Measurements from ENCODE around the gene CDC7.
"Not testable (repeated sequence)": the region's sequence is repeated elsewhere in the genome, so short reads cannot be mapped to it uniquely, and the experiment has no call there.

CDC7 gene

GRCh38 chr1:91510754-91511153 lies 10.1 kb downstream of the CDC7 start:
- Histone ChIP-seq H3K4me1 (ENCODE audit: control insufficient read depth, insufficient read depth, low read length) (peaks cover 3% of the 10 kb centered on the region), H3K36me3 (ENCODE audit: control insufficient read depth, insufficient read depth, low read length) (peaks cover 33% of the 10 kb centered on the region), H3K27me3 (ENCODE audit: control insufficient read depth, insufficient read depth, low read length, poor library complexity, severe bottlenecking) (no peaks in the 10 kb centered on the region), H3K4me3 (ENCODE audit: insufficient read depth, low read depth, low read length) (no peak overlapping the region), H3K9me3 (ENCODE audit: control insufficient read depth, low read length) (no peaks in the 10 kb centered on the region), H3K27ac (ENCODE audit: insufficient read depth, low read depth, low read length, poor library complexity, severe bottlenecking) (no peak overlapping the region)
- 97 to 100% methylated on average over 1 of the region's 1 CpG for whole genome bisulfite sequencing, 2 experiments

GRCh38 chr1:91511386-91511785 lies 10.7 kb downstream of the CDC7 start:
- Histone ChIP-seq H3K4me3 (ENCODE audit: insufficient read depth, low read depth, low read length) (no peak overlapping the region), H3K4me1 (ENCODE audit: control insufficient read depth, insufficient read depth, low read length) (no peaks in the 10 kb centered on the region), H3K27me3 (ENCODE audit: control insufficient read depth, insufficient read depth, low read length, poor library complexity, severe bottlenecking) (no peaks in the 10 kb centered on the region), H3K9me3 (ENCODE audit: control insufficient read depth, low read length) (no peaks in the 10 kb centered on the region), H3K27ac (ENCODE audit: insufficient read depth, low read depth, low read length, poor library complexity, severe bottlenecking) (no peak overlapping the region), H3K36me3 (ENCODE audit: control insufficient read depth, insufficient read depth, low read length) (peaks cover 39% of the 10 kb centered on the region)
- WGBS, 2 experiments, result 93 to 98% methylated on average over 2 to 3 of the region's 3 CpGs

GRCh38 chr1:91513160-91513559 lies 12.5 kb downstream of the CDC7 start:
- no peaks in the 10 kb centered on the region for H3K27me3 ChIP-seq (ENCODE audit: control insufficient read depth, insufficient read depth, low read length, poor library complexity, severe bottlenecking)
- no peak overlapping the region for H3K4me3 ChIP-seq (ENCODE audit: insufficient read depth, low read depth, low read length)
- no peak overlapping the region for H3K27ac ChIP-seq (ENCODE audit: insufficient read depth, low read depth, low read length, poor library complexity, severe bottlenecking)
- no peaks in the 10 kb centered on the region for H3K4me1 ChIP-seq (ENCODE audit: control insufficient read depth, insufficient read depth, low read length)
- WGBS, 2 experiments, result 100% methylated on average over 1 of the region's 2 CpGs
- peaks cover 49% of the 10 kb centered on the region for H3K36me3 ChIP-seq (ENCODE audit: control insufficient read depth, insufficient read depth, low read length)
- H3K9me3 ChIP-seq (ENCODE audit: control insufficient read depth, low read length), result no peaks in the 10 kb centered on the region

- WGBS, 2 experiments, result no CpG with 5 or more reads among the region's 1 CpG
- H3K9me3 ChIP-seq (ENCODE audit: control insufficient read depth, low read length), result no peaks in the 10 kb centered on the region
- no peaks in the 10 kb centered on the region for H3K4me1 ChIP-seq (ENCODE audit: control insufficient read depth, insufficient read depth, low read length)
- H3K36me3 ChIP-seq (ENCODE audit: control insufficient read depth, insufficient read depth, low read length), result peaks cover 49% of the 10 kb centered on the region
- H3K27ac ChIP-seq (ENCODE audit: insufficient read depth, low read depth, low read length, poor library complexity, severe bottlenecking), result no peak overlapping the region
- no peak overlapping the region for H3K4me3 ChIP-seq (ENCODE audit: insufficient read depth, low read depth, low read length)
- no peaks in the 10 kb centered on the region for H3K27me3 ChIP-seq (ENCODE audit: control insufficient read depth, insufficient read depth, low read length, poor library complexity, severe bottlenecking)
Observed at GRCh38 chr1:91513706-91514105, 13.1 kb downstream of the CDC7 start.

GRCh38 chr1:91515994-91516393 lies 15.3 kb downstream of the CDC7 start:
- H3K4me3 ChIP-seq (ENCODE audit: insufficient read depth, low read depth, low read length), result no peak overlapping the region
- H3K4me1 ChIP-seq (ENCODE audit: control insufficient read depth, insufficient read depth, low read length), result no peaks in the 10 kb centered on the region
- no peaks in the 10 kb centered on the region for H3K27me3 ChIP-seq (ENCODE audit: control insufficient read depth, insufficient read depth, low read length, poor library complexity, severe bottlenecking)
- peaks cover 35% of the 10 kb centered on the region for H3K36me3 ChIP-seq (ENCODE audit: control insufficient read depth, insufficient read depth, low read length)
- H3K27ac ChIP-seq (ENCODE audit: insufficient read depth, low read depth, low read length, poor library complexity, severe bottlenecking), result no peak overlapping the region
- H3K9me3 ChIP-seq (ENCODE audit: control insufficient read depth, low read length), result no peaks in the 10 kb centered on the region
- 86 to 100% methylated on average over 1 of the region's 3 CpGs for WGBS, 2 experiments

- H3K27me3 ChIP-seq (ENCODE audit: control insufficient read depth, insufficient read depth, low read length, poor library complexity, severe bottlenecking); H3K9me3 ChIP-seq (ENCODE audit: control insufficient read depth, low read length); H3K4me1 ChIP-seq (ENCODE audit: control insufficient read depth, insufficient read depth, low read length); H3K4me3 ChIP-seq (ENCODE audit: insufficient read depth, low read depth, low read length); H3K27ac ChIP-seq (ENCODE audit: insufficient read depth, low read depth, low read length, poor library complexity, severe bottlenecking): not testable (repeated sequence)
- peaks cover 35% of the 10 kb centered on the region for H3K36me3 ChIP-seq (ENCODE audit: control insufficient read depth, insufficient read depth, low read length)
- WGBS, 2 experiments, result 86 to 93% methylated on average over 7 of the region's 7 CpGs
Observed at GRCh38 chr1:91516605-91517004, 16.0 kb downstream of the CDC7 start.

- H3K4me3 ChIP-seq (ENCODE audit: insufficient read depth, low read depth, low read length); H3K4me1 ChIP-seq (ENCODE audit: control insufficient read depth, insufficient read depth, low read length); H3K27me3 ChIP-seq (ENCODE audit: control insufficient read depth, insufficient read depth, low read length, poor library complexity, severe bottlenecking); H3K27ac ChIP-seq (ENCODE audit: insufficient read depth, low read depth, low read length, poor library complexity, severe bottlenecking); H3K9me3 ChIP-seq (ENCODE audit: control insufficient read depth, low read length): not testable (repeated sequence)
- peaks cover 23% of the 10 kb centered on the region for H3K36me3 ChIP-seq (ENCODE audit: control insufficient read depth, insufficient read depth, low read length)
- 78 to 100% methylated on average over 2 of the region's 2 CpGs for WGBS, 2 experiments
Observed at GRCh38 chr1:91519167-91519566, 18.5 kb downstream of the CDC7 start.

- Histone ChIP-seq H3K4me1 (ENCODE audit: control insufficient read depth, insufficient read depth, low read length) (no peaks in the 10 kb centered on the region), H3K9me3 (ENCODE audit: control insufficient read depth, low read length) (no peaks in the 10 kb centered on the region), H3K36me3 (ENCODE audit: control insufficient read depth, insufficient read depth, low read length) (peaks cover 14% of the 10 kb centered on the region), H3K27me3 (ENCODE audit: control insufficient read depth, insufficient read depth, low read length, poor library complexity, severe bottlenecking) (no peaks in the 10 kb centered on the region), H3K4me3 (ENCODE audit: insufficient read depth, low read depth, low read length) (no peak overlapping the region), H3K27ac (ENCODE audit: insufficient read depth, low read depth, low read length, poor library complexity, severe bottlenecking) (no peak overlapping the region)
- WGBS, 2 experiments, result 93 to 100% methylated on average over 1 of the region's 2 CpGs
Observed at GRCh38 chr1:91520942-91521507, 20.4 kb downstream of the CDC7 start.

GRCh38 chr1:91523482-91523881 lies 22.8 kb downstream of the CDC7 start:
- Histone ChIP-seq H3K36me3 (ENCODE audit: control insufficient read depth, insufficient read depth, low read length) (no peaks in the 10 kb centered on the region), H3K4me3 (ENCODE audit: insufficient read depth, low read depth, low read length) (no peak overlapping the region), H3K9me3 (ENCODE audit: control insufficient read depth, low read length) (no peaks in the 10 kb centered on the region), H3K4me1 (ENCODE audit: control insufficient read depth, insufficient read depth, low read length) (no peaks in the 10 kb centered on the region), H3K27me3 (ENCODE audit: control insufficient read depth, insufficient read depth, low read length, poor library complexity, severe bottlenecking) (no peaks in the 10 kb centered on the region), H3K27ac (ENCODE audit: insufficient read depth, low read depth, low read length, poor library complexity, severe bottlenecking) (no peak overlapping the region)
- WGBS, 2 experiments, result 91 to 100% methylated on average over 1 of the region's 1 CpG

GRCh38 chr1:91526496-91526895 lies 25.8 kb downstream of the CDC7 start:
- Histone ChIP-seq H3K27me3 (ENCODE audit: control insufficient read depth, insufficient read depth, low read length, poor library complexity, severe bottlenecking) (no peaks in the 10 kb centered on the region), H3K9me3 (ENCODE audit: control insufficient read depth, low read length) (no peaks in the 10 kb centered on the region), H3K4me1 (ENCODE audit: control insufficient read depth, insufficient read depth, low read length) (no peaks in the 10 kb centered on the region), H3K36me3 (ENCODE audit: control insufficient read depth, insufficient read depth, low read length) (no peaks in the 10 kb centered on the region), H3K27ac (ENCODE audit: insufficient read depth, low read depth, low read length, poor library complexity, severe bottlenecking) (no peak overlapping the region), H3K4me3 (ENCODE audit: insufficient read depth, low read depth, low read length) (no peak overlapping the region)
- WGBS, 2 experiments, result 94 to 98% methylated on average over 5 of the region's 5 CpGs

- WGBS, 2 experiments, result 98 to 100% methylated on average over 2 to 4 of the region's 4 CpGs
- H3K4me3 ChIP-seq (ENCODE audit: insufficient read depth, low read depth, low read length), result no peak overlapping the region
- H3K9me3 ChIP-seq (ENCODE audit: control insufficient read depth, low read length), result no peaks in the 10 kb centered on the region
- H3K4me1 ChIP-seq (ENCODE audit: control insufficient read depth, insufficient read depth, low read length), result no peaks in the 10 kb centered on the region
- no peak overlapping the region for H3K27ac ChIP-seq (ENCODE audit: insufficient read depth, low read depth, low read length, poor library complexity, severe bottlenecking)
- H3K27me3 ChIP-seq (ENCODE audit: control insufficient read depth, insufficient read depth, low read length, poor library complexity, severe bottlenecking), result no peaks in the 10 kb centered on the region
- no peaks in the 10 kb centered on the region for H3K36me3 ChIP-seq (ENCODE audit: control insufficient read depth, insufficient read depth, low read length)
Observed at GRCh38 chr1:91527266-91527765, 26.7 kb downstream of the CDC7 start.

Data from ectodermal cell (in vitro differentiated cells).